Measurements from ENCODE around the gene RIMS4.

Gene RIMS4

GRCh38 chr20:44716309-44717106 is 93.8 kb downstream of the RIMS4 start:
- DNase-seq (ENCODE audit: extremely low spot score), result no peak
- TF ChIP-seq LEF1 (IDR thresholded peaks at IDR 0.05; ENCODE audit: borderline replicate concordance), result no peak
- TF ChIP-seq NFRKB (IDR thresholded peaks at IDR 0.05), result no peak
- TF ChIP-seq FOXA1 (IDR thresholded peaks at IDR 0.05), result no peak
- TF ChIP-seq SUZ12 (IDR thresholded peaks at IDR 0.05), result no peak
- no peak for TF ChIP-seq ZNF384 (IDR thresholded peaks at IDR 0.05)
- no peak for TF ChIP-seq SP1 (IDR thresholded peaks at IDR 0.05)
- TF ChIP-seq FOXM1 (IDR thresholded peaks at IDR 0.05; ENCODE audit: borderline replicate concordance), result no peak
- TF ChIP-seq CTBP1 (IDR thresholded peaks at IDR 0.05; ENCODE audit: borderline replicate concordance), result no peak
- TF ChIP-seq PKNOX1 (IDR thresholded peaks at IDR 0.05), result no peak
- TF ChIP-seq FOXK2 (IDR thresholded peaks at IDR 0.05), result no peak
- TF ChIP-seq HDGF (IDR thresholded peaks at IDR 0.05; ENCODE audit: borderline replicate concordance), result no peak
- TF ChIP-seq TARDBP (IDR thresholded peaks at IDR 0.05), result no peak
- TF ChIP-seq ARNT (IDR thresholded peaks at IDR 0.05), result no peak
- no peak for TF ChIP-seq ELF4 (IDR thresholded peaks at IDR 0.05)
- no peak for TF ChIP-seq L3MBTL2 (conservative IDR thresholded peaks at IDR 0.05)
- no peak for TF ChIP-seq BHLHE40 (IDR thresholded peaks at IDR 0.05; ENCODE audit: borderline replicate concordance)
- ChIA-PET POLR2A (no interaction called here), CTCF (interaction anchor here (0.5 to 1.5 kb wide), 2 partner anchors 33 to 1338 kb away, joined by 3 to 4 read pairs; no protein-coding TSS in a partner anchor)

- POLR2A ChIA-PET, result no interaction called here
- no peak for DNase-seq (ENCODE audit: extremely low spot score)
- TF ChIP-seq TARDBP (IDR thresholded peaks at IDR 0.05) (no peak), PKNOX1 (IDR thresholded peaks at IDR 0.05) (no peak), ARNT (IDR thresholded peaks at IDR 0.05) (no peak), ELF4 (IDR thresholded peaks at IDR 0.05) (no peak), CTBP1 (IDR thresholded peaks at IDR 0.05; ENCODE audit: borderline replicate concordance) (no peak), L3MBTL2 (conservative IDR thresholded peaks at IDR 0.05) (no peak), LEF1 (IDR thresholded peaks at IDR 0.05; ENCODE audit: borderline replicate concordance) (no peak), FOXA1 (IDR thresholded peaks at IDR 0.05) (no peak)
- CTCF ChIA-PET, result no interaction called here
Observed at GRCh38 chr20:44715499-44716308, 94.6 kb downstream of the RIMS4 start.

GRCh38 chr20:44714701-44715498 is 95.4 kb downstream of the RIMS4 start, which contains the start of gene CCN5:
TSS of gene CCN5 (plus strand) at chr20:44715369. CDS start at chr20:44715391, 22 bp downstream.
- POLR2A ChIA-PET, result no interaction called here
- no peak for DNase-seq (ENCODE audit: extremely low spot score)
- CTCF ChIA-PET, result interaction anchor here (1.2 kb wide), 1 partner anchor 8 kb away, joined by 3 read pairs; no protein-coding TSS in a partner anchor
- TF ChIP-seq PKNOX1 (IDR thresholded peaks at IDR 0.05) (no peak), ARNT (IDR thresholded peaks at IDR 0.05) (no peak), LEF1 (IDR thresholded peaks at IDR 0.05; ENCODE audit: borderline replicate concordance) (no peak), HDGF (IDR thresholded peaks at IDR 0.05; ENCODE audit: borderline replicate concordance) (no peak), BHLHE40 (IDR thresholded peaks at IDR 0.05; ENCODE audit: borderline replicate concordance) (no peak)

GRCh38 chr20:44714102-44714700 is 96.1 kb downstream of the RIMS4 start:
- CTCF ChIA-PET, result interaction anchor here (1.2 kb wide), 1 partner anchor 9 kb away, joined by 3 read pairs; no protein-coding TSS in a partner anchor
- TF ChIP-seq FOXK2 (IDR thresholded peaks at IDR 0.05) (no peak), FOXA1 (IDR thresholded peaks at IDR 0.05) (no peak), PKNOX1 (IDR thresholded peaks at IDR 0.05) (no peak), BHLHE40 (IDR thresholded peaks at IDR 0.05; ENCODE audit: borderline replicate concordance) (no peak), L3MBTL2 (conservative IDR thresholded peaks at IDR 0.05) (no peak), CTBP1 (IDR thresholded peaks at IDR 0.05; ENCODE audit: borderline replicate concordance) (no peak), NFRKB (IDR thresholded peaks at IDR 0.05) (no peak)
- DNase-seq (ENCODE audit: extremely low spot score), result no peak
- POLR2A ChIA-PET, result no interaction called here

GRCh38 chr20:44711237-44711636 is 99.1 kb downstream of the RIMS4 start:
- POLR2A ChIA-PET, result no interaction called here
- TF ChIP-seq BHLHE40 (IDR thresholded peaks at IDR 0.05; ENCODE audit: borderline replicate concordance) (no peak), ELF4 (IDR thresholded peaks at IDR 0.05) (no peak), FOXK2 (IDR thresholded peaks at IDR 0.05) (no peak), NFRKB (IDR thresholded peaks at IDR 0.05) (no peak), PKNOX1 (IDR thresholded peaks at IDR 0.05) (no peak), L3MBTL2 (conservative IDR thresholded peaks at IDR 0.05) (no peak)
- no peak for DNase-seq (ENCODE audit: extremely low spot score)
- CTCF ChIA-PET, result no interaction called here
